OCI-M1 (cell line): ENCODE data around the gene CYP4F11.
A peak's percentile ranks its signal among the peaks of the same experiment; 100 is the strongest.
"Not testable (repeated sequence)": the region's sequence is repeated elsewhere in the genome, so short reads cannot be mapped to it uniquely, and the experiment has no call there.

Experiments
- DNase-seq: peaks from one replicate; lab custom pipeline; 2025; lab: John Stamatoyannopoulos, UW

The CYP4F11 gene

GRCh38 chr19:15934332-15935078, at the start of gene CYP4F11:
CYP4F11 (minus strand) TSS chr19:15934529; CDS start chr19:15934408, 121 bp downstream.
- no peak for DNase-seq

GRCh38 chr19:15979293-15979692, 45.0 kb upstream of the CYP4F11 start:
- no peak for DNase-seq

- DNase-seq, result no peak
Measured at GRCh38 chr19:15977690-15978089, 43.4 kb upstream of the CYP4F11 start.

- DNase-seq, result peak; percentile 31
Measured at GRCh38 chr19:15976836-15977689, 42.7 kb upstream of the CYP4F11 start.

GRCh38 chr19:15974856-15975255, 40.5 kb upstream of the CYP4F11 start:
- no peak for DNase-seq

GRCh38 chr19:15972043-15972442, 37.7 kb upstream of the CYP4F11 start:
- not testable (repeated sequence) for DNase-seq

GRCh38 chr19:15971224-15971780, 37.0 kb upstream of the CYP4F11 start:
- DNase-seq, result peak; percentile 8

- DNase-seq, result no peak
Measured at GRCh38 chr19:15964231-15964630, 29.9 kb upstream of the CYP4F11 start.

GRCh38 chr19:15962319-15962718, 28.0 kb upstream of the CYP4F11 start:
- no peak for DNase-seq

- DNase-seq, result no peak
Measured at GRCh38 chr19:15954820-15955219, 20.5 kb upstream of the CYP4F11 start.

- no peak for DNase-seq
Measured at GRCh38 chr19:15948223-15949058, 14.1 kb upstream of the CYP4F11 start, which contains the start of gene OR10H4. OR10H4 (plus strand) TSS chr19:15949008; CDS start chr19:15949008, 0 bp downstream.

GRCh38 chr19:15945301-15945700, 11.0 kb upstream of the CYP4F11 start:
- DNase-seq, result no peak

- peak; percentile 4 for DNase-seq
Measured at GRCh38 chr19:15944401-15944800, 10.1 kb upstream of the CYP4F11 start.

- no peak for DNase-seq
Measured at GRCh38 chr19:15937771-15938170, 3.4 kb upstream of the CYP4F11 start.

GRCh38 chr19:15936950-15937349, 2.6 kb upstream of the CYP4F11 start:
- DNase-seq, result no peak

- no peak for DNase-seq
Measured at GRCh38 chr19:15936173-15936572, 1.8 kb upstream of the CYP4F11 start.

GRCh38 chr19:15935167-15935702, 906 bp upstream of the CYP4F11 start:
- DNase-seq, result peak; percentile 1

- not testable (repeated sequence) for DNase-seq
Measured at GRCh38 chr19:15933761-15934331, 483 bp downstream of the CYP4F11 start.

GRCh38 chr19:15928321-15928720, 6.0 kb downstream of the CYP4F11 start:
- no peak for DNase-seq

GRCh38 chr19:15926484-15926883, 7.8 kb downstream of the CYP4F11 start:
- no peak for DNase-seq

GRCh38 chr19:15923702-15924101, 10.6 kb downstream of the CYP4F11 start:
- no peak for DNase-seq
